SK-N-SH treated with all-trans-retinoic acid at 6 μM for 48 hours (cell line): ENCODE measurements around the gene PRAMEF17.
"Not testable (repeated sequence)": the region's sequence is repeated elsewhere in the genome, so short reads cannot be mapped to it uniquely, and the experiment has no call there.

Source experiments
- ZNF70 ChIP-seq: fragments of 450-650 bp; formaldehyde crosslinking; IDR thresholded peaks from 2 replicates; pipeline ENCODE4 v1.5.0; 2020; ENCODE audit warnings: mild to moderate bottlenecking, moderate library complexity
- TF ChIP-seq, protein P1 (sequence below): fragments of 250-450 bp; sonication (Bioruptor Pico); IDR thresholded peaks from 2 replicates; pipeline ENCODE4 v1.8.0; 2020; ENCODE audit warnings: mild to moderate bottlenecking, moderate library complexity, borderline replicate concordance

DNA sequence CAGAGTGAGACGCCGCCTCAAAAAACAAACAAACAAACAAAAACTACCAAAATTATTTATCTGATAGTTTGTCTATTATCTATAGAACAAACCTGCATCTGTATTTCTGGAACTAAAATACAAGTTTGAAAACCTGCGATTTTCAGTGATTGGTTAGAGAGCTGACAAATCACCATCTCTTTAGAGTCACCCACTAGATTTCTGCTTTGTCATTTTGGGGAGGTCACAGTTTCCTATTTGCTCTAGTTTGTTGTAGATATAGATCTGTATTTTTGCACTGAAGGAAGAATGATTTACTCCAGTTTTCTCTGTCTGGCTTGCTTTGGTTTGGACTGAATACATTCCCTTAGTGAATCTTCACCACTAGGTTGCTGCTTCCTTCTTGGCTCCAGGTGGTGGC lies 22.9 kb upstream of the PRAMEF17 start:
- TF ChIP-seq, protein P1, sequence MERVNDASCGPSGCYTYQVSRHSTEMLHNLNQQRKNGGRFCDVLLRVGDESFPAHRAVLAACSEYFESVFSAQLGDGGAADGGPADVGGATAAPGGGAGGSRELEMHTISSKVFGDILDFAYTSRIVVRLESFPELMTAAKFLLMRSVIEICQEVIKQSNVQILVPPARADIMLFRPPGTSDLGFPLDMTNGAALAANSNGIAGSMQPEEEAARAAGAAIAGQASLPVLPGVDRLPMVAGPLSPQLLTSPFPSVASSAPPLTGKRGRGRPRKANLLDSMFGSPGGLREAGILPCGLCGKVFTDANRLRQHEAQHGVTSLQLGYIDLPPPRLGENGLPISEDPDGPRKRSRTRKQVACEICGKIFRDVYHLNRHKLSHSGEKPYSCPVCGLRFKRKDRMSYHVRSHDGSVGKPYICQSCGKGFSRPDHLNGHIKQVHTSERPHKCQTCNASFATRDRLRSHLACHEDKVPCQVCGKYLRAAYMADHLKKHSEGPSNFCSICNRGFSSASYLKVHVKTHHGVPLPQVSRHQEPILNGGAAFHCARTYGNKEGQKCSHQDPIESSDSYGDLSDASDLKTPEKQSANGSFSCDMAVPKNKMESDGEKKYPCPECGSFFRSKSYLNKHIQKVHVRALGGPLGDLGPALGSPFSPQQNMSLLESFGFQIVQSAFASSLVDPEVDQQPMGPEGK, result not testable (repeated sequence)
- not testable (repeated sequence) for TF ChIP-seq ZNF70 (CRISPR knock-in tag)
